ENCODE measurements around the gene CCDC93. TPM values are rescaled to one million over a fixed set of nuclear protein-coding genes. Genes with fewer than 3 reads are reported as not detected.

Gene CCDC93
- total RNA-seq, 2 donors from 2014 or later = 11.0 to 21.7 TPM

DNA sequence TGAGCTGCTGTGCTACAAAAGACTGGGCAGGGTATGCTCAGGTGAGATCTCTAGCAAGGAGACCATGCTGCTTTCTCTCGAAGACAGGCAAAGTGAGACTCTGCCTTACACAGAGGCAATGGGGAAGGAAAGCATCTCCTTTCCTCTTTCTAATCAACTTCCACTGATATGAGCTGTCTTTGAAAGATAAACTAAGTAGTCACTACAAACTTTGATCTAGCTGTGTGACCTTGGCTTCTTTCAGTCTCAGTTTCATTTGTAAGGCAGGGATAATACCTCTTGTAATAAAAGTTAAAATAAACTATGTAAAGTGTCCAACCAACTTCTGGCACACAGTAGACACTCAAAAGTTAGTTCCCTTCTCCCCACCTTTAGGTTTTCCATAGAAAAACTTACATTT lies 7.5 kb downstream of the CCDC93 start:
- Histone ChIP-seq H3K9me3 (no peaks in the 10 kb centered on the region), H3K27me3 (replicated peaks; ENCODE audit: insufficient read depth) (no peaks in the 10 kb centered on the region), H3K4me3 (no peak overlapping the region), H3K4me1 (ENCODE audit: control insufficient read depth in 1 of 2, low read depth in 2 of 2) (peaks cover 0 to under 1% of the 10 kb centered on the region in 2 donors), H3K36me3 (peaks cover 30% of the 10 kb centered on the region), H3K27ac (no peak overlapping the region)
- DNase-seq (ENCODE audit: low spot score) = no peak
- TF ChIP-seq, protein P1, sequence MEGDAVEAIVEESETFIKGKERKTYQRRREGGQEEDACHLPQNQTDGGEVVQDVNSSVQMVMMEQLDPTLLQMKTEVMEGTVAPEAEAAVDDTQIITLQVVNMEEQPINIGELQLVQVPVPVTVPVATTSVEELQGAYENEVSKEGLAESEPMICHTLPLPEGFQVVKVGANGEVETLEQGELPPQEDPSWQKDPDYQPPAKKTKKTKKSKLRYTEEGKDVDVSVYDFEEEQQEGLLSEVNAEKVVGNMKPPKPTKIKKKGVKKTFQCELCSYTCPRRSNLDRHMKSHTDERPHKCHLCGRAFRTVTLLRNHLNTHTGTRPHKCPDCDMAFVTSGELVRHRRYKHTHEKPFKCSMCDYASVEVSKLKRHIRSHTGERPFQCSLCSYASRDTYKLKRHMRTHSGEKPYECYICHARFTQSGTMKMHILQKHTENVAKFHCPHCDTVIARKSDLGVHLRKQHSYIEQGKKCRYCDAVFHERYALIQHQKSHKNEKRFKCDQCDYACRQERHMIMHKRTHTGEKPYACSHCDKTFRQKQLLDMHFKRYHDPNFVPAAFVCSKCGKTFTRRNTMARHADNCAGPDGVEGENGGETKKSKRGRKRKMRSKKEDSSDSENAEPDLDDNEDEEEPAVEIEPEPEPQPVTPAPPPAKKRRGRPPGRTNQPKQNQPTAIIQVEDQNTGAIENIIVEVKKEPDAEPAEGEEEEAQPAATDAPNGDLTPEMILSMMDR (IDR thresholded peaks at IDR 0.05) = no peak
- no peak for ATAC-seq (ENCODE audit: insufficient number of reproducible peaks, low FRiP score, low read depth)

DNA sequence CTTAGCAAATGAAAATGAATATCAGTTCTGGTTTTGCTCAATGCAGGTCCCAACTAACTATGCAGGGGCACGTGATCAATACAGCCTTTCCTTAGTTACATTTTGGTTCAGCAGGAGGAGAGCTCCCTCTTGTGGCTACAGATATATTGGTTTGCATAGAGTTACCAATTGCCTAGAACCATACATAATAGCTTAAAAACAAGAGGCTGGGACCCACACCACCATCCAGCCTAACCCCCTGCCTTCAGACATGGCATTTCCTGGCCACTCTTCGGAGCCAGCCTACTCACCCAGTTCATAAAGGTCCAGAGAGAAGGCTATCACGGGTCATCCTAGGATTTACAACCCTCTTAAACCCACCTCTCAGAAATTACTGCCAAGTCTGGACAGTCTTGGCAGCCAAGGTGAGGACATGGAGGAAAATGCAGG lies 10.5 kb downstream of the CCDC93 start:
- ATAC-seq (ENCODE audit: insufficient number of reproducible peaks, low FRiP score, low read depth) (peak; percentile 79), DNase-seq (ENCODE audit: low spot score) (no peak)
- H3K4me1 ChIP-seq (ENCODE audit: control insufficient read depth in 1 of 2, low read depth in 2 of 2) = no peaks in the 10 kb centered on the region
- peaks cover 41% of the 10 kb centered on the region for H3K36me3 ChIP-seq
- H3K27me3 ChIP-seq (replicated peaks; ENCODE audit: insufficient read depth) = no peaks in the 10 kb centered on the region
- TF ChIP-seq, protein P1 (IDR thresholded peaks at IDR 0.05) = peak; percentile 72
- H3K4me3 ChIP-seq = no peak overlapping the region
- H3K27ac ChIP-seq = no peak overlapping the region
- no peaks in the 10 kb centered on the region for H3K9me3 ChIP-seq

DNA sequence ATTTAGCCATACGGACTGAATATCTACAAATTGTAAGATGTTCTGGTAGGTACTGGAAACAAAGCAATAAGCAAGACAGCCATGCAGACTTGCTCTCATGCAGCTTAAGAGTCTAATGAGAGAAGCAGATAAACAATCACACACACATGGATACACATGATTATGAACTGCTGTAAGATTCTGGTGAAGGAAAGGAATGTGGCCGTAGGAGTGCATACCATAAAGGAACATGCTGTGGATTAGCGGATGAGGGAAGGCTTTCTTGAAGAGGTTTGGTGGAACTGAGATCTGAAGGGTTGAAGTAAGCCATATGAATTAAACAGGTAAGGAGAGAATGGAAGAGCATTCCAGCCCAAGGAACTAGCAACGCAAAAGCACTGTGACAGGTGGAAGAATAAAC lies 13.8 kb downstream of the CCDC93 start:
- Histone ChIP-seq H3K4me3 (no peak overlapping the region), H3K4me1 (ENCODE audit: control insufficient read depth in 1 of 2, low read depth in 2 of 2) (no peaks in the 10 kb centered on the region), H3K27ac (no peak overlapping the region), H3K36me3 (peaks cover 31% of the 10 kb centered on the region), H3K27me3 (replicated peaks; ENCODE audit: insufficient read depth) (no peaks in the 10 kb centered on the region), H3K9me3 (no peaks in the 10 kb centered on the region)
- ATAC-seq (ENCODE audit: insufficient number of reproducible peaks, low FRiP score, low read depth) = no peak
- DNase-seq (ENCODE audit: low spot score) = no peak
- TF ChIP-seq, protein P1 (IDR thresholded peaks at IDR 0.05) = no peak

DNA sequence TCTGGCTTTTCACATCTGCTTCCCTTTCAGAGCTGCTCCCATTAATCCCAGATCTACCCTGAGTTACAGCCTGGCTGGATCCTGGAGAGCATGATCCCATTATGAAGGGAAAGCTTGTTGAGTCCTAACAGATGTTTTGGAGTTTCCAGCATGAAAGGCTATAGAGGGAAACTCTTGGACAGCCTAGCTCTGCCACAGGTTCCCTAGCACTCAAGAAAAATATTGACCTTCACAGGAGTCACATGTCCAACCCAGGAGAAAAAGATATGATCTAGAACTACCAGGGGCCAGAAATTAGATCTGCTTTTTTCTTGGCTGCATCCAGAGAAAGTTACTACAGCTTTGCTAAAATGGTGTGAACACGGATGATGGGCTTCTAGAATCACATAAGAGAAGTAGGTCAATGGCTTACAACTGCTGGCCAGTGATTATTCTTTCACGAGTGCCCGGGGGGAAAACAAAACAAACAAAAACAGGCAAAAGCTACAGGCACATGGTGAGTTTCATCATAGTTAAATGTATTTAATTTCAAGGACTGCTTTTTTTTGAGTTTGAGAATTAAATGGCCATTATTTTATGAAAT lies 15.9 kb downstream of the CCDC93 start:
- Histone ChIP-seq H3K27me3 (replicated peaks; ENCODE audit: insufficient read depth) (no peaks in the 10 kb centered on the region), H3K27ac (no peak overlapping the region), H3K4me1 (ENCODE audit: control insufficient read depth in 1 of 2, low read depth in 2 of 2) (no peaks in the 10 kb centered on the region), H3K36me3 (peaks cover 42% of the 10 kb centered on the region), H3K9me3 (no peaks in the 10 kb centered on the region), H3K4me3 (no peak overlapping the region)
- TF ChIP-seq, protein P1 (IDR thresholded peaks at IDR 0.05) = no peak
- DNase-seq (ENCODE audit: low spot score) (no peak), ATAC-seq (ENCODE audit: insufficient number of reproducible peaks, low FRiP score, low read depth) (no peak)

DNA sequence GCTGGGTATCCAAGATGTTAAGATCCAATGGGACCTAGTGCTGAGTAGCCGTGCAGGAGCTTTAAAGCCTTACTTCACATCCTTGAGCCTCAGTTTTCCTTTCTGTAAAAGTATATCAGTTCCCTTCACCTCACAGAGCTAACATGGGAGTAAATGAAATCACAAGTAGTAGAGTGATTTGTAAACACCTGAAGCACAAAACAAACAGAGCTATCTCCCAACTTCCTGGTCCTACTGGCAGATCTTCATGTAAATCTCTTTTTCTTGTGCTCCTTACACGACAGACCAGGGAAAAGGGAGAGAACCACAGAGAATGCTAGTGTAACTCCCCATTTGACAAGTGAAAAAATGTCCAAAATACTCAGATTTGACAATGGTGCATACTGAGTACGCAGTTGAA lies 17.3 kb downstream of the CCDC93 start:
- no peak overlapping the region for H3K4me3 ChIP-seq
- no peak overlapping the region for H3K27ac ChIP-seq
- TF ChIP-seq, protein P1 (IDR thresholded peaks at IDR 0.05) = no peak
- no peaks in the 10 kb centered on the region for H3K27me3 ChIP-seq (replicated peaks; ENCODE audit: insufficient read depth)
- ATAC-seq (ENCODE audit: insufficient number of reproducible peaks, low FRiP score, low read depth) = no peak
- H3K9me3 ChIP-seq = no peaks in the 10 kb centered on the region
- no peak for DNase-seq (ENCODE audit: low spot score)
- peaks cover 46% of the 10 kb centered on the region for H3K36me3 ChIP-seq
- no peaks in the 10 kb centered on the region for H3K4me1 ChIP-seq (ENCODE audit: control insufficient read depth in 1 of 2, low read depth in 2 of 2)
